ENCODE results near the gene PKNOX2.

- TF ChIP-seq CTCF (conservative IDR thresholded peaks at IDR 0.05 in 1 of 2, IDR thresholded peaks at IDR 0.05 in 1 of 2; ENCODE audit: extremely low read depth in 1 of 2, insufficient read depth in 1 of 2, low read depth in 1 of 2, low read length in 2 of 2) (no peak), EZH2 (IDR thresholded peaks at IDR 0.05; ENCODE audit: borderline replicate concordance, low read length) (no peak)
These were observed 187.3 kb downstream of the PKNOX2 start for GRCh38 chr11:125351868-125352250.
